H1 (cell line): Measurements from ENCODE around the gene KLHL2. TPM values are rescaled to one million over a fixed set of nuclear protein-coding genes. Genes with fewer than 3 reads are reported as not detected.

Experiments
- BRCA1 ChIP-seq: IDR thresholded peaks from 2 replicates; pipeline ENCODE4 v1.6.1; 2012; ENCODE audit warnings: low read depth, low read length, improper control_type of control experiment
- GTF2F1 ChIP-seq: IDR thresholded peaks from 2 replicates; pipeline ENCODE4 v1.6.1; 2012; ENCODE audit warnings: low read depth, low read length, improper control_type of control experiment, borderline replicate concordance
- TCF12 ChIP-seq: IDR thresholded peaks from 2 replicates; pipeline ENCODE4 v1.6.1; 2011; ENCODE audit warnings: low read depth, mild to moderate bottlenecking, low read length
- YY1 ChIP-seq: IDR thresholded peaks from 2 replicates; pipeline ENCODE4 v1.6.1; 2011; ENCODE audit warnings: low read depth, mild to moderate bottlenecking, low read length
- polyA plus RNA-seq, 7 experiments: library from polyadenylated mRNA; depleted of rRNA in 3 of 7; stranded (reverse) in 5 of 7; unstranded in 2 of 7; fragments of >200 nt in 5 of 7; fragments of 200-250 nt in 2 of 7; gene quantifications; 1 replicate in 5 of 7; 2 replicates in 1 of 7; 4 replicates in 1 of 7; pipeline versions ENCODE4 v1.2.1 to v1.2.3, GENCODE V29; 2011 to 2013; ENCODE audit warnings: missing spikeins in 2 of 7, mixed read lengths in 2 of 7
- total RNA-seq: library from RNA; stranded (reverse); fragmentation: NEBNext Ultra II Directional; extraction: Animal tissue kit (Norgen Biotek cat#: 25700); gene quantifications from 2 replicates; pipeline ENCODE4 v1.2.1, GENCODE V29; 2021

The KLHL2 gene
- total and polyA plus RNA-seq, 2 of the 8 experiments (the other 6 are each of a cell fraction or from before 2014, with no cell fraction given) = 5.2 to 12.0 TPM

DNA sequence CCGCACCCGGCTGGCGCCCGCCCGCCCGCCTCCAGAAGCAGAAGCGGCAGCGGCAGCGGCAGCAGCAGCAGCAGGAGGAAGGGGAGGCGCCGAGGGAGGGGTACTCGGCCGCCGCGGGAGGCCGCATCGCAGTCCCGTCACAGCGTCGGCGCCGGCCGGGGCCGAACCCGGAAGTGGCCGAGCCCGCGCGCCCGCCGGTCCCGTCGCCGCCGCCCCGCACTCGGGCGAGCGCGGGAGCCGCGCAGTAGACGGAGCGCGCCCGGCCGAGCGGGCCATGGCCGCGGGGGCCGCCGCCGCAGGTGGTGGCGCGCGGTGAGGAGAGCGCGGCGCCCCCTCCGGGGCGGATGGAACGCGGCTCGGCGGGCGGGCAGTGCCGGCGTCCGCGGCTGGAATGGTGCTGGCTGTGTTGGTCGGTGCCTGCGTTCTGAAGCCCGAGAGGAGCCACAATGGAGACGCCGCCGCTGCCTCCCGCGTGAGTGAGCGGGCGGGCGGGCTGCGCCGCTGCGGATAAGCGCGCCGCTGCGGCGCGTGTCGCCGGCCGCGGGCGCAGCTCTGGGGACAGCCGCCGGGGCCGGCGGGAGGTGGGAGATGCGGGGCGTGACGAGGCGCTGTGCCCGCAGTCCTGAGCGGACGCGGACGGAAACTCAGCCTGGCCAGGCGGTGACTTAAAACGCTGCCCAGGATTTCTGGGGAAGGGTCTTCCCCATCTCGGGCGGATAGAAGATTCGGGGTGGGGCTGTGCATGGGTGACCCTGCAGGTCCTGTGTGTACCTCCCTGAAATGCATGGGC is at the start of gene KLHL2 (continued):
- TF ChIP-seq YY1 (no peak; the same call in 1 of the 2 replicates), TCF12 (no peak), GTF2F1 (0 out of 2 replicates have a peak, but pooled peaks have one; percentile 26), BRCA1 (no peak)
- TF ChIP-seq, all 59 proteins: peak for 10
